Cardiac fibroblast (primary cell): ENCODE measurements around the gene IL16.

Experiments
- DNase-seq, 2 donors: peaks; one replicate each; pipeline versions ENCODE4 v3.0.0 to v3.0.0-alpha.2; 2010; ENCODE audit warnings: low read depth in 2 of 2
- H3K4me3 ChIP-seq, 2 donors: replicated peaks in 1 of 2; 1 replicate in 1 of 2; 2 replicates in 1 of 2; pipeline ENCODE4 v1.5.1; 2011; ENCODE audit warnings: low read depth in 2 of 2, low read length in 2 of 2, mild to moderate bottlenecking in 2 of 2, moderate library complexity in 1 of 2
- CTCF ChIP-seq: IDR thresholded peaks from one replicate; pipeline ENCODE4 v1.5.1; 2011; ENCODE audit warnings: low read depth, mild to moderate bottlenecking, low read length, inconsistent platforms

Gene IL16

GRCh38 chr15:81270781-81271491 is 74.3 kb downstream of the IL16 start:
- no peak for TF ChIP-seq CTCF
- H3K4me3 ChIP-seq = no peak overlapping the region
- peak in 1 of 2 donors; percentile 46 for DNase-seq

- no peak for TF ChIP-seq CTCF
- no peak for DNase-seq
- no peak overlapping the region for H3K4me3 ChIP-seq
These were observed 75.3 kb downstream of the IL16 start for GRCh38 chr15:81271761-81272644.

DNA sequence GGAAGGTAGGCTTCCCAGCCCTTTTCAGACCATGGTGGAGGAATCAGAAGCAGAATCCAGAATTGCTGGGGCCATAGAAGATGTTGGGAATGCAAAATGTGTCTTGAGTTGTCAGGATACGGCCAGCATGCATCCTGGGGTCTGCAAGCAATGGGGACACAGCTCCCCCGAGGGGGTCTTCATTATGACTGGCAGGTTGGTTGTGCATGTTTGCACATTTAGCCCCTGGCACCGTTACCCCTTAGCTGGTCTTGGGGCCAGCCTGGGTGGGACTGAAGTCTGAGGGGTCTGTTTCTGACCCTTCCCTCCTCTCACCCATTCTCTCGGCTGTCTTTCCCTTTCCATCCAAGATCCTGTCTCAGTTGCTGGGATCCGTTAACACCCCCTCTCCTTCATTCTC is 76.5 kb downstream of the IL16 start:
- H3K4me3 ChIP-seq = no peak overlapping the region
- DNase-seq = no peak
- TF ChIP-seq CTCF = no peak

DNA sequence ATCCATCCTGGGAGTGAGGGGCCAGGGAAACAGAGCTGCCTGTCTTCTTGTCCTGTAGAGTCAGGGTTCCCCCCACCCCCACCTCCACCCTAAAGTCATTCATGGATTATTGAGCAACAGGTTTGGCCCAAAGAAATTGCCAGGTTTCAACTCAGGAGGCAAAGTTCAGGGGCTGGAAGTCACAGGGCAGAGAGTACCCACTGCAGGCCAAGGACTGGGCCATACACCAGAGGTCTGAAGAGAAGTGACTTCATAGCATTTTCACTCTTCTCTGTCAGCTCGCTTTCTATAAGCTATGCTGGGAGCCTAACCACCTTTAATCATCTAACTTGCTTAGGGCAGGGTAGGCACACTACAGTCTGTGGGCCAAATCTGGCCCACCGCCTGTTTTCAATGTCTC is 77.2 kb downstream of the IL16 start:
- DNase-seq = no peak
- TF ChIP-seq CTCF = no peak
- H3K4me3 ChIP-seq = no peak overlapping the region

DNA sequence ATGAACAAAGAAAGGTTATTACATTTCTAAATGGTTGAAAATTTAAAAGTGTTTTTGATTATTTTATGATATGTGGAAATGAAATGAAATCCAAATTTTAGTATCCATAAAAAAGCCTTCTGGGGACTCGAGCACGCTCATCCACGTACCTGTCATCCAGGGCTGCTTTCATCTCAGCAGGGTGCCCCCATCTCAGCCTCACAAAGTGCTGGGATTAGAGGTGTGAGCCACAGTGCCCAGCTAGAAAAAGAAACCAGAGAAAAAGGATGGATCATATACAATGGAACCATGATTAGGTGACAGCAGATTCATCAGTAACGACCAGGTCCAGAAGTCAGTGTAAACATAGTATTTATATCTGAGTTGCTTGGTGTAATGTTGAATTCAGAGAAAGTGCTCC is 77.6 kb downstream of the IL16 start:
- DNase-seq = no peak
- TF ChIP-seq CTCF = no peak
- H3K4me3 ChIP-seq = no peak overlapping the region

GRCh38 chr15:81274931-81275707 is 78.4 kb downstream of the IL16 start:
- DNase-seq = peak; percentile 87 to 93
- H3K4me3 ChIP-seq = no peak overlapping the region
- TF ChIP-seq CTCF = peak; percentile 89
